ENCODE data around the gene SLC35F6.
"Not testable (repeated sequence)": the region's sequence is repeated elsewhere in the genome, so short reads cannot be mapped to it uniquely, and the experiment has no call there.

Gene SLC35F6

DNA sequence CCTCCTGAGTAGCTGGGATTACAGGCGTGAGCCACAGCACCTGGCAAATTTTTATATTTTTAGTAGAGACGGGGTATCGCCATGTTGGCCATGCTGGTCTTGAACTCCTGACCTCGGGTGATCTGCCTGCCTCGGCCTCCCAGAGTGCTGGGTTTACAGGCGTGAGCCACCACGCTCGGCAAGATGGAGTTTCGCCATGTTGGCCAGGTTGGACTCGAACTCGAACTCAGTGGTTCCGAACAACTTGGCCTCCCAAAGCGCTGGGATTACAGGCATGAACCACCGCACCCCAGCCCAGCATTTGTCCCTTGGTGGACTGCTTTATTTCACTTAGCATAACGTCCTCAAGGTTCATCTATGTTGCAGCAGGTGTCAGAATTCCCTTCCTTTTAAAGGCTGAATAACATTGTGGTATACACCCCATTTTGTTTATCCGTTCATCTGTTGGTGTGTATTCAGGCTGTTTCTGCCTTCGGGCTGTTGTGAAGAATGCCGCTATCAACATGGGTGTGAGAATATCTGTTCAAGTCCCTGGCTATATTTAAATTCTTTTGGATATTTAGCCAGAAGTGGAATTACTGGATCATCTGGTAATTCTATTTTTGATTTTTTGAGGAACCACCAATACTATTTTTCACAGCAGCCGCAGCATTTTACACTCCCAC, 20.6 kb downstream of the SLC35F6 start:
- no peak for DNase-seq (ENCODE audit: low spot score)

GRCh38 chr2:26785431-26786206, 21.5 kb downstream of the SLC35F6 start, which contains the start of gene CENPA:
Gene CENPA, plus strand, starts transcription at chr2:26786056. Its CDS starts 141 bp downstream, at chr2:26786197.
- peak; percentile 99 for DNase-seq (ENCODE audit: low spot score)

DNA sequence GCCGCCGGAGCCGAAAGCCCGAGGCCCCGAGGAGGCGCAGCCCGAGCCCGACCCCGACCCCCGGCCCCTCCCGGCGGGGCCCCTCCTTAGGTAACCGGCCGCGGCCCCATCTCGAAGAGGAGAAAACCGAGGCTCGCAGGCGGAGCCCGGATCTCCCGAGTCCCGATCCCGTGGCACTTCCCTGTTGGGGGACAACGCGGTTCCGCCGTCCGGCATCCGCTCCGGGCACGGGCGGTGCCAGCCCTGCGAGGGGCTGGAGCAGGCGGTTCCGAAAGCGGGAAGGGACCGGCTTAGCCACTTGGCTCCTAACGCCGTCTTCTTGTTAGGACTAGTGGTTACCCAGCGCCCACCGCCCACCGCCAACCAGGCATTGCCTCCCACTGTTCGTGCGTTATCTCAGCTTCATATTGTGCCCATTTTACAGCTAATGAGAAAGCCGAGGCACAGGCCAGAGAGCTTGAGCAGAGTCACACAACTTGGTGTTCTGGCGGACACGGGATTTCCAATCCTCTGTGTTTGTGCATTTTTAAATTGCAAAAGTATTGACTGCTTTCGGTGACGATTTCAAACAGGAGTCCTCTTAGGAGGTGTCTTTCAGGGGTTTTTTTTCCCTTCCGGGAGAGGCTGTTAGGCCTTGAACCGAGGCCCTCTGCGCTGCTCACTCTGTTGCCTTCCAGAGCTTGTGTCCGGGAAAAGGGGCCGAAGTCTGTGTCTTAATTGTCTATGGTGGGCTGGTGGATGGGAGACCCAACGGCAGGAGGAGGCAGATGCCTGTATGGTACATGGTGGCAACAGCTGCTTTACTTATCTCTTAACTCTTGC, 22.3 kb downstream of the SLC35F6 start:
- no peak for DNase-seq (ENCODE audit: low spot score)

DNA sequence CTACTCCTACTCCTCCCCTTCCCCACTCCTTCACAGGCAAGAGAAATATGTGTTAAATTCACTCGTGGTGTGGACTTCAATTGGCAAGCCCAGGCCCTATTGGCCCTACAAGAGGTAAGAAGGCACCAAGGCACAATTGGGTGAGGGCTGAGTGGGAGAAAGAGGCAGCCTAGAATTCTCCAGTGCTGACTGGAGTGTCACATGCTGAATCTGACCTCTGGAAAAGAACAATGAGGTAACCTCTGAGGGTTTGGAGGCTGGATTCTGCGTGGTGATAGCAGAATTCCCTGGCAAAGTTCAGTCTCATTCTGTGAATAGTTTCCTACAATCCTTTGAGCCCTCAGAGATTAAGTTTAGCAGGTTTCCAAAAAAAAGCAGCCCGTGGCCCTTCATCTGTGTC, 28.6 kb downstream of the SLC35F6 start:
- DNase-seq (ENCODE audit: low spot score) = no peak

DNA sequence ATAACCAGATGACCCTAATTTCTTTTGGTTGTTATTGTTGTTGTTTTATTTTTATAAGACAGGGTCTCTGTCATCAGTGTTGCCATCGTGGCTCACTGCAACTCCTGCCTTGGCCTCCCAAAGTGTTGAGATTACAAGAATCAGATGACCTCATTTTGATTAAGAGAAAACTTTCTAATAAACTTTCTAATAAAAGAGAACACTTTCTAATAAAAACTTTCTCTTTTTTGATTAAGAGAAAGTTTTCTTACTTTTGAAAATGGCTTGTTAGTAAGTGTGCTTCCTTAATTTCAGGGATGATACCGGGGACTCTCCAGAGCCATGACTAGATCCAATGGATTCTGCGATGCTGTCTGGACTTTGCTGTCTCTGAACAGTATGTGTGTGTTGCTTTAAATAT, 29.4 kb downstream of the SLC35F6 start:
- DNase-seq (ENCODE audit: low spot score) = no peak

- not testable (repeated sequence) for DNase-seq (ENCODE audit: low spot score)
Observed at GRCh38 chr2:26795135-26795534, 31.1 kb downstream of the SLC35F6 start.

GRCh38 chr2:26801328-26801727, 37.2 kb downstream of the SLC35F6 start:
- DNase-seq (ENCODE audit: low spot score) = no peak

GRCh38 chr2:26801796-26802195, 37.7 kb downstream of the SLC35F6 start:
- DNase-seq (ENCODE audit: low spot score) = no peak

DNA sequence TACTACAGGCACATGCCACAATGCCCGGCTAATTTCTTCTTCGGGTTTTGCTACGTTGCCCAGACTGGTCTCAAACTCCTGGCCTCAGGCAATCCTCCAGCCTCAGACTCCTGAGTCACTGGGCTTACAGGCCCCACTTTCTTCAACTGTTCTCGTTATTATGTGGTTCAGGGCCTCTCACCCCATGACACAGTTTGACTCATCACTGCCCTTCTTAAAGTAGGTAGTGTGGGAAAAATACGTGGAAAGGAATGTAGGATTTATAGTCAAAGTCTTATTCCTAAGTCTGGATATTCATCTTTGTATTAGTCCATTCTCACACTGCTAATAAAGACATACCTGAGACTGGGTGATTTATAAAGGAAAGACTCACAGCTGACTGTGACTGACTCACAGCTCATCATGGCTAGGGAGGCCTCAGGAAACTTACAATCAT, 41.2 kb downstream of the SLC35F6 start:
- DNase-seq (ENCODE audit: low spot score) = peak; percentile 24

DNA sequence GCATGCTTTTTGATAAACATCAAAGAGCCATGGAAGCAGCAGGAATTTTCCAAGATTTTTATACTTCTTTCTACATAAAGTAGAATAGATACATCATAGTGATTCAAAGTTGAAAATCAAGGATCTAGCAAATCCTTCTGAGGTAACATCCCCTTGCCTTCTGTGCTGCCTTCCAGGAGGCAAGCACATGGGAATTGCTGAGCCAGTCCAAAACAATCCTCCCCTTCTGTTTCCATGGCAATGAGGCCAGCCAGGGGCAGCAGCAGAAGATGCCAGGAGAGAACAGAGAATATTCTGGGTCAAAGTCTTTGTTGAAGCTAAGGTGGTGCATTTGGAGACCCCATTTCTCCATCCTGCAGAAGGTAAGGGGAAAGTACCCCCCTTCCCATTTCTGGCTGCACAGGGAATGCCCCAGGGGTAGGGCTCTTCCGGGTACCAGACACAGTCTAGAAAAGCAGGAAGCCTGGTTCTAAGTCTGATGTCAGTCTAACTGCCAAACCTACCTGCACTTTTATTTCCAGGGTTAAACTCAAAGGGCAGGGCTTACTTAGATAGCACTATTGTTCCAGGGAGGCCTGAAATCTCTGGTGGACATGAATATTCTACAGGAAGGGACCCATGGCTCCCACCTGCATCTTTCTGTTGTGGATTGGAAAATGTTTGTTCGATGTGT, 43.8 kb downstream of the SLC35F6 start:
- no peak for DNase-seq (ENCODE audit: low spot score)

DNA sequence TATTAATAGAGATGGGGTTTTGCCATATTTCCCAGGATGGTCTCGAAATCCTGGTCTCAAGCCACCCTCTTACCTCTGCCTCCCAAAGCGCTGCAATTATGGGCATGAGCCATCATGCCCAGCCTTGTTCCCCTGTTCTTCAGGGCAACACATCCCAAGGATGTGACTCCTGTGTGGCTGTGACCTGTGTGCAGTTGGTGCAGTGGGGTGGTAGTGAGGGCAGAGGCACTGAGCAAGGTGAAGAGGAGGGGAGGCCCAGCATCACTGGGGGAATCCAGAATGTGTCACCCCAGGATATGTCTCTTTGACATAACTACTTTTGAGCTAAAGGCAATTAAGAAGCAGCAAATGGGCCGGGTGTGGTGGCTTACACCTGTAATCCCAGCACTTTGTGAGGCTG, 45.1 kb downstream of the SLC35F6 start:
- DNase-seq (ENCODE audit: low spot score) = no peak

DNA sequence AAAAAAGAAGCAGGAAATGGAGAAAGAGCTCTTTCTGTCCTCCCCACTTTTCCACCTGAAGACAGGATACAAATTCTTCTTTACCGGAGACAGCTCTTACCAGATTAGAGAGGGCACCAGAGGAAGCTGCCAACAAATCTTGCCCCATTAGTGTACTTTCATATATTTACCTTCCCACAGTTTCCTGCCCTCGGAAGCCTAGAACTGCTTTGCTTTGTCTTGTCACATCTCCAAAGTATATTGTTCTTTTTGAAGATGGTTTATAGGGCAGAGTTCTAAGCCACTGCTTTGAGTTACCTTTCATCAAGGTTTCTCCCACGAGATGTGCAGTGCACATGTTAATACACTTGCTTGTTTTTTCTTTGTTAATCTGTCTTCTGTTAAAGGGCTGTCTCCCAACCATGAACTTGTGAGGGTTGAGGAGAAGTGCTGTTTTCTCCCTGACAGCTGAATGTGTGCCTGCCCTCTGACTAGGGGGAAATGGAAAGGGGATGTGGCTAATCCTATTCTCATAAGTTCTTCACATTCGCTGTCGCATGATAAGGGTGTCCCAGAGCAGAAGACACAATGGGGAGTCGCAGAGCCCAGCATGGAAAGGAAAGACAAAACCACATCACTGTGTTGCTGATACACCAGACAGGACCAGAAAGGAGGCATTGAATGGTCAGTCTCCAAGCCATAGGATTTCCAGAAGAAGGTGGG, 45.9 kb downstream of the SLC35F6 start:
- no peak for DNase-seq (ENCODE audit: low spot score)

GRCh38 chr2:26811261-26811660, 47.2 kb downstream of the SLC35F6 start:
- no peak for DNase-seq (ENCODE audit: low spot score)

DNA sequence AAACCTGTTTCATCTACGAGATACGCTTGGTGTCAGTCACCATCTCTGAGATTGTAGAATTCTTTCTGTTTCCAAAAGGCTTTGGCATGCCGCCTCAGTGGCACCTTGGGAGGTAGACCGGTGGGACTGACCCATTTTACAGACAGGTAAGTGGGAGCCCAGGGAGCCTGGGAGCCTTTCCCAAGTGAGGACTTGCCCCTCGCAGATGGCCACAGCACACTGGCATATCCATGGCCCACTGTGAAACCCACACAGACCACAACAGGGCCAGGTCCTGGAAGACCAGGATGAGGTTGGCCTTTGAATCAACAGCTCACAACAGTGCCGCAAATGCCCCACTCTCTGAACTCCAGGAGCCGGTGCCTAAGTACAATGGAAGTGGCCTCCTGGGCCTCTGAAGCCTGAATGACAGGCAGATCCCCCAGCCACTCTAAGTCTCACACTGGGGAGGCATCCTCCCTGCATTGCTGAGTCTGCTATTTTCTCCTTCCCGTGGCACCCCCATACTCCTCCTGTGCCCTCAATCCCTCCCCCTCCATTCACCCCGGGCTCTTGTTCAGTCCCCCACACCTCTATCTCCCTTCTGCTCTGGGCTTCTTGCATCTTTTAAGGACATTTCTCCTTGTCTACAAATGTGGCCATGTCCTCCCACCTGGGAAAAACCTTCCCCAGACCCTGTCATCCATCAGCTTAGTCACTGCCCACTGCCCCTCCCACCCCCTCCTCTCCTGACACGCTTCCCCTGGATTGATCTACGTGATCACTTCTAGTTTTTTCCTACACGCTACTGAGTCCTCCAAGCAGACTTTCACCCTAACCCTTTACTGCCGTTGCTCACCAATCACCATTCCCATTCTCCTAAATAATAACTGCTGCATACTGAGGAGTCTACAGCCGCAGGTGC, 48.0 kb downstream of the SLC35F6 start:
- no peak for DNase-seq (ENCODE audit: low spot score)

GRCh38 chr2:26812731-26813130, 48.6 kb downstream of the SLC35F6 start:
- DNase-seq (ENCODE audit: low spot score) = no peak

DNA sequence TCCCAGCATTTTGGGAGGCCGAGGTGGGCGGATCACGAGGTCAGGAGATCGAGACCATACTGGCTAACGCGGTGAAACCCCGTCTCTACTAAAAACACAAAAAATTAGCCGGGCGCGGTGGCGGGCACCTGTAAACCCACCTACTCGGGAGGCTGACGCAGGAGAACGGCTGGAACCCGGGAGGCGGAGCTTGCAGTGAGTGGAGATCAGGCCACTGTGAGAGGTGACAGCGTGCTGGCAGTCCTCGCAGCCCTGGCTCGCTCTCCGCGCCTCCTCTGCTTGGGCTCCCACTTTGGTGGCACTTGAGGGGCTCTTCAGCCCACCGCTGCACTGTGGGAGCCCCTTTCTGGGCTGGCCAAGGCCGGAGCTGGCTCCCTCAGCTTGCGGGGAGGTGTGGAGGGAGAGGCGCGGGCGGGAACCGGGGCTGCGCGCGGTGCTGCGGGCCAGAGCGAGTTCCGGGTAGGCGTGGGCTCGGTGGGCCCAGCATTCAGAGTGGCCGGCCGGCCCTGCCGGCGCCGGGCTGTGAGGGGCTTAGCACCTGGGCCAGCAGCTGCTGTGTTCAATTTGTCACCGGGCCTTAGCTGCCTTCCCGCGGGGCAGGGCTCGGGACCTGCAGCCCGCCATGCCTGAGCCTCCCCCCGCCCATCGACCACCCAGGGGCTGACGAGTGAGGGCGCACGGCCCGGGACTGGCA, 50.1 kb downstream of the SLC35F6 start:
- not testable (repeated sequence) for DNase-seq (ENCODE audit: low spot score)

DNA sequence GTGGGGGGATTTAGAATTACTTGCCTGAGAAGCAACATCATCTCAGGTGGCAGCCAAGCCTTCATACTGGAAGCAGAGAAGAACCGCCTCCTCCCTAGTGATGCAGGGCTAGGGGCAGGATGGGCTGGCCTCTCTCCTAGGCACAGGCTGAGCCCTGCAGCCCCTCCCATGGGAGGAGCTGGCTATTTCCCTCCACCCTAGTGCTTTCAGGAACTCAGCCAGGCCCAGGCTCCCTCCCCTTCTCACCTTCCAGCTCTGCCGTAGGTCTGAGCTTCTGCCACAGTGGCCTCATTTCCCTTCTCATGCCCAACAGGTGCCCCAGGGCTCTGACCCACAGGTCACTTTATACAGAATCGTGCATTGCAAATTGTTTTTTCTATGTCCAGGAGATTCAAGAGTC, 52.8 kb downstream of the SLC35F6 start:
- no peak for DNase-seq (ENCODE audit: low spot score)

- no peak for DNase-seq (ENCODE audit: low spot score)
Observed at GRCh38 chr2:26818255-26818654, 54.2 kb downstream of the SLC35F6 start.

DNA sequence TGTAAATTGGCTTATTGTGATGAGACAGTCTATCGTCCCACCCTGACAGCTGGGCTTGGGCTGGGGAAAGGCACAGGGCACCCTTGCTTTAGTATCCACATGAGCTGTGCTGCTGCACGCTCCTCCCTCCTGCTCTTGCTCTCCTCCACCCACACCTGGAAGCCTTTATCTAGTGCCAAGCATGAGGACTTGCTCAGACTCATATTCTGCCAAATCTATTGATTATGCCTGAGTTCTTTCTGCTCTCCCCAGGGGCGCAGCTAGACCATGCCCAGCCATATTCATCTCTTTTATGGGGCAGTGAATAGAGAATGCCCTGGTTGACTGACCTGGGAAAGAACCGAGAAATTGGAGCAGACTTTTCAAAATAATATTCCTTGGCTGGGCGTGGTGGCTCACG, 54.9 kb downstream of the SLC35F6 start:
- no peak for DNase-seq (ENCODE audit: low spot score)

DNA sequence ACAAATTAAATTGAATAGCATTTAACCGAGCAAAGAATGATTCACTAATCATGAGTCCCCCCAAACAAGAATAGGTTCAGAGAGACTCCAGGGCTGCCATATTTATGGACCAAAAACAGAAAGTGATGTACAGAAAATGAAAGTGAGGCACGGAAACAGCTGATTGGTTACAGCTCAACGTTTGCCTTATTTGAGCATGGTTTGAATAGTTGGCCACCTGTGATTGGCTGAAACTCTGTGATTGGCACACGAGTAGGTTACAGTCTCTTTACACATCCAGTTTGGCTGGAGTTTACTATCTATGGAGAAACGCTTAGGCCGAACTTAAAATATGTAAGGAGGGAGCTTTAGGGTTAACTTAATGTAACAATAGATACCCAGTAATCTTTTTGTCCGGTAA, 56.8 kb downstream of the SLC35F6 start:
- no peak for DNase-seq (ENCODE audit: low spot score)

Measured in COLO829 (cell line).